Measurements from ENCODE around the gene UNC93B1. TPM values are rescaled to one million over a fixed set of nuclear protein-coding genes. Genes with fewer than 3 reads are reported as not detected.

UNC93B1 gene
- total and polyA plus RNA-seq, 11 donors: 5.0 to 34.2 (median 6.9) TPM

GRCh38 chr11:68011051-68011943, 7.4 kb upstream of the UNC93B1 start:
- WGBS, 4 donors: 84 to 90% (median 86%) methylated on average over 16 of the region's 16 CpGs
- Histone ChIP-seq H3K27me3 (no peaks in the 10 kb centered on the region), H3K4me1 (peaks cover 0 to 69% (median 20%) of the 10 kb centered on the region in 12 donors), H3K36me3 (no peaks in the 10 kb centered on the region), H3K4me3 (peak overlapping the region in 9 of 12 donors; percentile 29 to 60 (median 40)), H3K9me3 (no peaks in the 10 kb centered on the region), H3K27ac (peak overlapping the region in 10 of 12 donors; percentile 63 to 96 (median 80))
- DNase-seq (no peak), ATAC-seq (no peak)
- TF ChIP-seq CTCF (IDR thresholded peaks at IDR 0.05): no peak
- no peak for TF ChIP-seq POLR2A (IDR thresholded peaks at IDR 0.05)
- intact Hi-C loops (cut with DNase I): loop anchor here in 1 of 10 donors (10.0 kb wide), 1 partner anchor 194 kb away; no protein-coding TSS in a partner anchor

DNA sequence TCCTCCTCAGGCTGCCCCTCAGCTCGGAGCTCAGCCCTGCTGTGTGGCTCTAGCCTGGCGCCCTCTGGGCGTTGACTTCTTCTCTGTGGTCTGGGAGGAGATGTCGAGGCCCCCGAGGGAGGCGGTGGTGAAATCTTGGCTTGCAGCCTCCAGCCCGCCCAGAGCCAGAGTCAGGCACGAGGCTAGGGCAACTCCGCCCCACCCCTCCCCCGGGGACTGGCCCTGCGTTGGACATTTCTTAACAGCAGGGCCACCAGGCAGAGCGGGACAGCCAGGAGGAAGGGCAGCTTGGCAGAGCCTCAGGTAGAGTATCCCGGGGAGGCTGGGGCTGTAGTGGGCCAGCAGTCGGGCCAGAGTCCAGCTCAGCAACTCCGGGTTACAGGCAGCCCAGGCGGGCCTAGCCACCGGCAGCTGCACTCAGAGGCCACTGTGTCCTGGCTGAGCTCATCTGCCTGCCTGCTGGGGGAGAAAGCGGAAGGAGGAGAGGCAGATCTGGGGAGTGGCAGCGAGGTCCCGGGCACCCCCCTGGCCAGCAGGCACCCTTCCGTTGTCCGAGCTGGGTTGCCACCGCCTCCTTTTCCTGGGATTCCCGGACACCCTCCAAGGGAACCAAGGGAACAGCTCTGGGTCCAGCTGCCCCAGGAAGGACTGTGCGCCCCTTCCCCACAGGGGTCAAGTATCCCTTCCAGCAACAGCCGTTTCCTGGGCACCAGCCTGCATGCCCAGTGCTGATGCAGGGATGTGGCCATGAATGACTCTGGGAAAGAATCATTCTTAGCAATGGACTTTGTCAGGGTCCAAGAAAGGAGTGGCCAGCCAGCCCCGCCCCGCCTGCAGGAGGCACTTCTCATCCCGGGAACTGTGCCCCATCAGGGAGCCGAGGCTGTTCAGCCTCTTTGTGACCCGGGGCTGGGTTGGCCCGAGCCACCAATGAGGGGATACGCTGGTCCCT, 6.5 kb upstream of the UNC93B1 start, which contains the start of gene ALDH3B1:
ALDH3B1 (plus strand) TSS at position 238 of the 952 bp plus-strand sequence. CDS start 4,971 bp downstream, outside the sequence.
- Histone ChIP-seq H3K27me3 (no peaks in the 10 kb centered on the region), H3K36me3 (no peaks in the 10 kb centered on the region), H3K27ac (peak within 1 kb of the TSS; percentile 55 to 96 (median 78)), H3K4me3 (peak within 1 kb of the TSS in 10 of 12 donors; percentile 7 to 60 (median 38)), H3K4me1 (peaks cover 0 to 69% (median 20%) of the 10 kb centered on the region in 12 donors), H3K9me3 (no peaks in the 10 kb centered on the region)
- peak in 1 of 2 donors; percentile 39 for TF ChIP-seq POLR2A (IDR thresholded peaks at IDR 0.05)
- TF ChIP-seq CTCF (IDR thresholded peaks at IDR 0.05): no peak
- intact Hi-C loops (cut with DNase I): loop anchor here in 1 of 10 donors (10.0 kb wide), 1 partner anchor 194 kb away; no protein-coding TSS in a partner anchor
- WGBS, 4 donors: 11 to 23% (median 17%) methylated on average over 24 to 33 of the region's 33 CpGs
- ATAC-seq (peak; percentile 77 to 87 (median 84)), DNase-seq (peak; percentile 84 to 94 (median 90))

GRCh38 chr11:68009391-68010089, 5.6 kb upstream of the UNC93B1 start:
- H3K4me3 ChIP-seq: peak overlapping the region in 9 of 12 donors; percentile 29 to 60 (median 40)
- peaks cover 0 to 67% (median 21%) of the 10 kb centered on the region in 12 donors for H3K4me1 ChIP-seq
- DNase-seq (no peak), ATAC-seq (no peak)
- peak overlapping the region; percentile 55 to 96 (median 78) for H3K27ac ChIP-seq
- WGBS, 4 donors: 42 to 59% (median 50%) methylated on average over 12 of the region's 12 CpGs
- intact Hi-C loops (cut with DNase I): loop anchor here in 2 of 10 donors (10.0 kb wide), 1 partner anchor 195 kb away; no protein-coding TSS in a partner anchor
- no peaks in the 10 kb centered on the region for H3K36me3 ChIP-seq
- H3K9me3 ChIP-seq: no peaks in the 10 kb centered on the region
- peak in 2 of 12 donors; percentile 7 to 25 for TF ChIP-seq CTCF (IDR thresholded peaks at IDR 0.05)
- no peak for TF ChIP-seq POLR2A (IDR thresholded peaks at IDR 0.05)
- H3K27me3 ChIP-seq: no peaks in the 10 kb centered on the region
